SK-N-SH (cell line): Measurements from ENCODE around the gene SERPIND1. TPM values are rescaled to one million over a fixed set of nuclear protein-coding genes. Genes with fewer than 3 reads are reported as not detected.

Experiments
- CTCF ChIA-PET: fragments of 300-600, 350-600 bp; formaldehyde crosslinking; extraction: SDS; loops from one replicate; lab custom pipeline; 2021; lab: Yijun Ruan, JAX
- POLR2A ChIA-PET: fragments of 350-600 bp; sonication (Branson Sonifier 250); formaldehyde crosslinking; extraction: SDS; loops from one replicate; lab custom pipeline; 2020; ENCODE audit warnings: antibody characterized with exemption, inconsistent platforms; lab: Yijun Ruan, JAX
- DNase-seq: peaks from one replicate; pipeline ENCODE4 v3.0.0; 2012
- H2AFZ ChIP-seq: fragments of 200-600 bp; sonication (generic); 2 replicates; pipeline ENCODE4 v1.8.1; 2016; ENCODE audit warnings: antibody characterized with exemption, mild to moderate bottlenecking, low read depth
- H3F3A ChIP-seq: fragments of 200-600 bp; sonication (generic); replicated peaks from 2 replicates; pipeline ENCODE3; 2016; ENCODE audit warnings: antibody characterized with exemption, mild to moderate bottlenecking; ENCODE audit not compliant: insufficient read depth
- H3K27ac ChIP-seq, 2 experiments: fragments of 200-500 bp in 1 of 2; fragments of 200-600 bp in 1 of 2; sonication (Bioruptor generic) in 1 of 2; sonication (generic), shearing (Covaris generic) in 1 of 2; 2 replicates each; pipeline versions ENCODE4 v1.5.1 to v1.6.1; 2014 to 2016; ENCODE audit warnings: low read depth in 2 of 2, inconsistent platforms in 1 of 2, low read length in 1 of 2, mild to moderate bottlenecking in 1 of 2, mixed read lengths in 1 of 2
- H3K27me3 ChIP-seq: fragments of 200-600 bp; sonication (generic), shearing (Covaris generic); 2 replicates; pipeline ENCODE4 v1.6.1; 2016; ENCODE audit warnings: mixed run types; ENCODE audit not compliant: insufficient read depth
- H3K36me3 ChIP-seq, 2 experiments: fragments of 200-500 bp in 1 of 2; fragments of 200-600 bp in 1 of 2; sonication (Bioruptor generic) in 1 of 2; sonication (generic) in 1 of 2; replicated peaks in 1 of 2; 2 replicates each; pipeline versions ENCODE3 to v1.5.1; 2014 to 2016; ENCODE audit warnings: low read length in 1 of 2, mild to moderate bottlenecking in 1 of 2; ENCODE audit not compliant: insufficient read depth in 2 of 2, control insufficient read depth in 1 of 2
- H3K4me1 ChIP-seq, 2 experiments: fragments of 200-500 bp in 1 of 2; fragments of 200-600 bp in 1 of 2; sonication (Bioruptor generic) in 1 of 2; sonication (generic), shearing (Covaris generic) in 1 of 2; 2 replicates each; pipeline versions ENCODE4 v1.5.1 to v1.6.1; 2014 to 2016; ENCODE audit warnings: low read depth in 1 of 2, low read length in 1 of 2, mixed run types in 1 of 2; ENCODE audit not compliant: insufficient read depth in 2 of 2, control insufficient read depth in 1 of 2
- H3K4me2 ChIP-seq: fragments of 200-600 bp; sonication (generic), shearing (Covaris generic); 2 replicates; pipeline ENCODE4 v1.6.1; 2017; ENCODE audit warnings: mixed run types
- H3K4me3 ChIP-seq, 2 experiments: fragments of 200-500 bp in 1 of 2; fragments of 200-600 bp in 1 of 2; sonication (Bioruptor generic) in 1 of 2; sonication (generic), shearing (Covaris generic) in 1 of 2; 2 replicates each; pipeline versions ENCODE4 v1.5.1 to v1.8.1; 2014 to 2016; ENCODE audit warnings: low read depth in 2 of 2, inconsistent platforms in 1 of 2, low read length in 1 of 2, mild to moderate bottlenecking in 1 of 2, mixed read lengths in 1 of 2, moderate library complexity in 1 of 2
- H3K79me2 ChIP-seq: fragments of 200-600 bp; sonication (generic); 2 replicates; pipeline ENCODE4 v1.8.1; 2017; ENCODE audit warnings: mild to moderate bottlenecking; ENCODE audit not compliant: insufficient read depth
- H3K9ac ChIP-seq: fragments of 200-600 bp; sonication (generic); 2 replicates; pipeline ENCODE4 v1.6.1; 2017; ENCODE audit warnings: mixed run types
- H3K9me2 ChIP-seq: fragments of 200-600 bp; sonication (generic); 2 replicates; pipeline ENCODE4 v1.6.1; 2017; ENCODE audit warnings: mixed run types
- H3K9me3 ChIP-seq: fragments of 200-600 bp; sonication (generic); 2 replicates; pipeline ENCODE4 v1.6.1; 2017; ENCODE audit warnings: mixed run types, mild to moderate bottlenecking, moderate library complexity
- H4K20me1 ChIP-seq: fragments of 200-600 bp; sonication (generic); 2 replicates; pipeline ENCODE4 v1.6.1; 2017; ENCODE audit warnings: mild to moderate bottlenecking, mixed run types; ENCODE audit not compliant: insufficient read depth
- FOSL2 ChIP-seq: IDR thresholded peaks from 2 replicates; pipeline ENCODE4 v1.4.0; 2012; ENCODE audit warnings: low read depth, mild to moderate bottlenecking, moderate library complexity, borderline replicate concordance
- GABPA ChIP-seq: IDR thresholded peaks from 2 replicates; pipeline ENCODE4 v1.4.0; 2012; ENCODE audit warnings: low read depth, mild to moderate bottlenecking
- TAF1 ChIP-seq: IDR thresholded peaks from 2 replicates; pipeline ENCODE4 v1.6.1; 2012; ENCODE audit warnings: low read depth, mild to moderate bottlenecking, low read length, moderate library complexity, borderline replicate concordance
- WGBS: methylation state at CpG from one replicate; pipeline ENCODE4 v1.1.6; 2017; ENCODE audit warnings: low lambda C conversion rate; 5-methylcytosine and 5-hydroxymethylcytosine counted together
- polyA plus RNA-seq, 3 experiments: library from polyadenylated mRNA; depleted of rRNA; stranded (reverse); fragments of >200 nt; gene quantifications; 2 replicates each; pipeline ENCODE4 v1.2.3, GENCODE V29; 2012
- TF ChIP-seq, protein P1 (sequence below): IDR thresholded peaks from 2 replicates; pipeline ENCODE4 v1.6.1; 2012; ENCODE audit warnings: mild to moderate bottlenecking, low read depth, low read length, moderate library complexity
- TF ChIP-seq, protein P2 (sequence below): fragments of 150-350 bp; IDR thresholded peaks from 2 replicates; pipeline ENCODE4 v1.6.1; 2016; ENCODE audit warnings: mild to moderate bottlenecking, low read depth, low read length
- TF ChIP-seq, protein P3 (sequence below): IDR thresholded peaks from 2 replicates; pipeline ENCODE4 v1.4.0; 2012; ENCODE audit warnings: low read depth, borderline replicate concordance

SERPIND1 gene
- polyA plus RNA-seq, 1 of the 3 experiments (the other 2 are of a cell fraction): not detected

DNA sequence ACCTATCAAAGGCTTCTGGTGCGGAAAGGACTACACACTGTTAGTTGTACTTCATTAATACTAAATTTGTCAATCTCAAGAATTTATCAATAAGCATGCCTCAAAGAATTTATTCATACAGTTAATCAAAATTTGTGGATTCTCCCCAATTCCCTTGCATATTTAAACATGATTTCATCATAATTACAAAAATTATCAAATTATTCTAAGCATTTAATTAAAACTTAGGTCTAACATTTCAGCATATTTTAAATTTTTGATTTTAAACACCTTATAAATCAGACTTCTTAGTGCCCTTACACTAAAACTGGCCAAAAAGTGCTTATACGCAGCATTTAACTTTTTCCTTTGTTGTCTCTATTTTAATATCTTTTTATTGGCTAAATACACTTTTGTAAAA lies 13.8 kb upstream of the SERPIND1 start (continued):
- TF ChIP-seq, protein P1, sequence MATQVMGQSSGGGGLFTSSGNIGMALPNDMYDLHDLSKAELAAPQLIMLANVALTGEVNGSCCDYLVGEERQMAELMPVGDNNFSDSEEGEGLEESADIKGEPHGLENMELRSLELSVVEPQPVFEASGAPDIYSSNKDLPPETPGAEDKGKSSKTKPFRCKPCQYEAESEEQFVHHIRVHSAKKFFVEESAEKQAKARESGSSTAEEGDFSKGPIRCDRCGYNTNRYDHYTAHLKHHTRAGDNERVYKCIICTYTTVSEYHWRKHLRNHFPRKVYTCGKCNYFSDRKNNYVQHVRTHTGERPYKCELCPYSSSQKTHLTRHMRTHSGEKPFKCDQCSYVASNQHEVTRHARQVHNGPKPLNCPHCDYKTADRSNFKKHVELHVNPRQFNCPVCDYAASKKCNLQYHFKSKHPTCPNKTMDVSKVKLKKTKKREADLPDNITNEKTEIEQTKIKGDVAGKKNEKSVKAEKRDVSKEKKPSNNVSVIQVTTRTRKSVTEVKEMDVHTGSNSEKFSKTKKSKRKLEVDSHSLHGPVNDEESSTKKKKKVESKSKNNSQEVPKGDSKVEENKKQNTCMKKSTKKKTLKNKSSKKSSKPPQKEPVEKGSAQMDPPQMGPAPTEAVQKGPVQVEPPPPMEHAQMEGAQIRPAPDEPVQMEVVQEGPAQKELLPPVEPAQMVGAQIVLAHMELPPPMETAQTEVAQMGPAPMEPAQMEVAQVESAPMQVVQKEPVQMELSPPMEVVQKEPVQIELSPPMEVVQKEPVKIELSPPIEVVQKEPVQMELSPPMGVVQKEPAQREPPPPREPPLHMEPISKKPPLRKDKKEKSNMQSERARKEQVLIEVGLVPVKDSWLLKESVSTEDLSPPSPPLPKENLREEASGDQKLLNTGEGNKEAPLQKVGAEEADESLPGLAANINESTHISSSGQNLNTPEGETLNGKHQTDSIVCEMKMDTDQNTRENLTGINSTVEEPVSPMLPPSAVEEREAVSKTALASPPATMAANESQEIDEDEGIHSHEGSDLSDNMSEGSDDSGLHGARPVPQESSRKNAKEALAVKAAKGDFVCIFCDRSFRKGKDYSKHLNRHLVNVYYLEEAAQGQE: no peak
- TF ChIP-seq, protein P2, sequence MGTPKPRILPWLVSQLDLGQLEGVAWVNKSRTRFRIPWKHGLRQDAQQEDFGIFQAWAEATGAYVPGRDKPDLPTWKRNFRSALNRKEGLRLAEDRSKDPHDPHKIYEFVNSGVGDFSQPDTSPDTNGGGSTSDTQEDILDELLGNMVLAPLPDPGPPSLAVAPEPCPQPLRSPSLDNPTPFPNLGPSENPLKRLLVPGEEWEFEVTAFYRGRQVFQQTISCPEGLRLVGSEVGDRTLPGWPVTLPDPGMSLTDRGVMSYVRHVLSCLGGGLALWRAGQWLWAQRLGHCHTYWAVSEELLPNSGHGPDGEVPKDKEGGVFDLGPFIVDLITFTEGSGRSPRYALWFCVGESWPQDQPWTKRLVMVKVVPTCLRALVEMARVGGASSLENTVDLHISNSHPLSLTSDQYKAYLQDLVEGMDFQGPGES: no peak
- no peak for TF ChIP-seq GABPA

- Histone ChIP-seq H3K36me3 (peaks cover 6 to 29% of the 10 kb centered on the region in 2 experiments), H2AFZ (no peak overlapping the region), H4K20me1 (no peaks in the 10 kb centered on the region), H3K4me3 (no peak overlapping the region), H3K4me1 (no peaks in the 10 kb centered on the region), H3K79me2 (no peaks in the 10 kb centered on the region), H3K27me3 (no peaks in the 10 kb centered on the region), H3K27ac (no peak overlapping the region), H3K9me3 (no peaks in the 10 kb centered on the region), H3K9me2 (no peaks in the 10 kb centered on the region), H3K9ac (no peak overlapping the region), H3F3A (no peaks in the 10 kb centered on the region), H3K4me2 (no peak overlapping the region)
- ChIA-PET CTCF (interaction anchor here (1.2 to 3.1 kb wide), 3 partner anchors 18 to 22 kb away, joined by 3 to 15 read pairs (median 7); no protein-coding TSS in a partner anchor), POLR2A (no interaction called here)
- TF ChIP-seq TAF1 (no peak), FOSL2 (peak; percentile 22; the same call in 1 of the 2 replicates)
- TF ChIP-seq, protein P3, sequence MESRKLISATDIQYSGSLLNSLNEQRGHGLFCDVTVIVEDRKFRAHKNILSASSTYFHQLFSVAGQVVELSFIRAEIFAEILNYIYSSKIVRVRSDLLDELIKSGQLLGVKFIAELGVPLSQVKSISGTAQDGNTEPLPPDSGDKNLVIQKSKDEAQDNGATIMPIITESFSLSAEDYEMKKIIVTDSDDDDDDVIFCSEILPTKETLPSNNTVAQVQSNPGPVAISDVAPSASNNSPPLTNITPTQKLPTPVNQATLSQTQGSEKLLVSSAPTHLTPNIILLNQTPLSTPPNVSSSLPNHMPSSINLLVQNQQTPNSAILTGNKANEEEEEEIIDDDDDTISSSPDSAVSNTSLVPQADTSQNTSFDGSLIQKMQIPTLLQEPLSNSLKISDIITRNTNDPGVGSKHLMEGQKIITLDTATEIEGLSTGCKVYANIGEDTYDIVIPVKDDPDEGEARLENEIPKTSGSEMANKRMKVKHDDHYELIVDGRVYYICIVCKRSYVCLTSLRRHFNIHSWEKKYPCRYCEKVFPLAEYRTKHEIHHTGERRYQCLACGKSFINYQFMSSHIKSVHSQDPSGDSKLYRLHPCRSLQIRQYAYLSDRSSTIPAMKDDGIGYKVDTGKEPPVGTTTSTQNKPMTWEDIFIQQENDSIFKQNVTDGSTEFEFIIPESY: no peak
- DNase-seq: no peak
- WGBS: 81% methylated on average over 2 of the region's 2 CpGs
Measured at GRCh38 chr22:20761536-20761935, 12.4 kb upstream of the SERPIND1 start.
